BE2C (cell line): ENCODE data around the gene ARAF.

Source experiments
- DNase-seq: peaks from one replicate; pipeline ENCODE4 v3.0.0-alpha.2; 2020
- H3K27me3 ChIP-seq: fragments of 250-450 bp; sonication (Bioruptor Pico); 2 replicates; pipeline ENCODE4 v1.5.1; 2020; ENCODE audit warnings: mild to moderate bottlenecking
- H3K36me3 ChIP-seq: fragments of 250-450 bp; sonication (Bioruptor Pico); 2 replicates; pipeline ENCODE4 v1.5.1; 2020; ENCODE audit warnings: mild to moderate bottlenecking
- H3K4me1 ChIP-seq: fragments of 250-450 bp; sonication (Bioruptor Pico); 2 replicates; pipeline ENCODE4 v1.5.1; 2020
- H3K4me3 ChIP-seq: 2 replicates; pipeline ENCODE4 v1.5.1; 2011; ENCODE audit warnings: low read depth, low read length
- H3K9me3 ChIP-seq: fragments of 250-450 bp; sonication (Bioruptor Pico); 2 replicates; pipeline ENCODE4 v1.5.1; 2020
- CTCF ChIP-seq: IDR thresholded peaks from 2 replicates; pipeline ENCODE4 v1.5.1; 2012; ENCODE audit warnings: mild to moderate bottlenecking, low read depth, low read length

Gene ARAF

GRCh38 chrX:47563801-47564315 is 2.9 kb downstream of the ARAF start:
- Histone ChIP-seq H3K4me3 (no peak overlapping the region), H3K9me3 (no peaks in the 10 kb centered on the region), H3K4me1 (no peaks in the 10 kb centered on the region), H3K27me3 (no peaks in the 10 kb centered on the region), H3K36me3 (peaks cover 20% of the 10 kb centered on the region)
- TF ChIP-seq CTCF = no peak
- DNase-seq = no peak

DNA sequence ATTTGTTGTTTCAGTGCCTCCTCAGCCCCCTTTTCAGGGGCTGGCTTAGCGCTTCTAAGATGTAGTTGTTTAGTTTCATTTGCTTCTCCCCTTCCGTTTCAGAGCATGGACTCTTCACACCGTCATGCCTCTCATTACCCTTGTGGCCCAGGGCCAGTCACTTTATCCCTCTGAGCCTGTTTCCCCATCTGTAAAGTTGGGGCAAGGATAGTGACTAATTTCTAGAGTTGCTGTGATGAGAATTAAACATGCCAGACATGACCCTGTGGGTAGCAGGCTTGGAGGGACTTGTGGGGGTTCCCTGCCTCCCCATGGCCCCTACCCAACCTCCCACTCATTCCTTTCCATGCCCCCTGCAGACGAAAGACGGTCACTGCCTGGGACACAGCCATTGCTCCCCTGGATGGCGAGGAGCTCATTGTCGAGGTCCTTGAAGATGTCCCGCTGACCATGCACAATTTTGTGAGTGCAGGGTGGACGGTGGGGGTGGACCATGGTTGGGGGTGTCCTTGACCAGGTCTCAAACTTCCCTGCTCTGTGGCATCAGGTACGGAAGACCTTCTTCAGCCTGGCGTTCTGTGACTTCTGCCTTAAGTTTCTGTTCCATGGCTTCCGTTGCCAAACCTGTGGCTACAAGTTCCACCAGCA is 3.6 kb downstream of the ARAF start:
- no peak for DNase-seq
- peaks cover 20% of the 10 kb centered on the region for H3K36me3 ChIP-seq
- no peaks in the 10 kb centered on the region for H3K4me1 ChIP-seq
- H3K9me3 ChIP-seq = no peaks in the 10 kb centered on the region
- no peak for TF ChIP-seq CTCF
- no peak overlapping the region for H3K4me3 ChIP-seq
- H3K27me3 ChIP-seq = no peaks in the 10 kb centered on the region

GRCh38 chrX:47566841-47567240 is 5.8 kb downstream of the ARAF start:
- H3K9me3 ChIP-seq = no peaks in the 10 kb centered on the region
- peaks cover 20% of the 10 kb centered on the region for H3K36me3 ChIP-seq
- H3K4me1 ChIP-seq = no peaks in the 10 kb centered on the region
- H3K4me3 ChIP-seq = no peak overlapping the region
- TF ChIP-seq CTCF = no peak
- no peak for DNase-seq
- H3K27me3 ChIP-seq = no peaks in the 10 kb centered on the region

DNA sequence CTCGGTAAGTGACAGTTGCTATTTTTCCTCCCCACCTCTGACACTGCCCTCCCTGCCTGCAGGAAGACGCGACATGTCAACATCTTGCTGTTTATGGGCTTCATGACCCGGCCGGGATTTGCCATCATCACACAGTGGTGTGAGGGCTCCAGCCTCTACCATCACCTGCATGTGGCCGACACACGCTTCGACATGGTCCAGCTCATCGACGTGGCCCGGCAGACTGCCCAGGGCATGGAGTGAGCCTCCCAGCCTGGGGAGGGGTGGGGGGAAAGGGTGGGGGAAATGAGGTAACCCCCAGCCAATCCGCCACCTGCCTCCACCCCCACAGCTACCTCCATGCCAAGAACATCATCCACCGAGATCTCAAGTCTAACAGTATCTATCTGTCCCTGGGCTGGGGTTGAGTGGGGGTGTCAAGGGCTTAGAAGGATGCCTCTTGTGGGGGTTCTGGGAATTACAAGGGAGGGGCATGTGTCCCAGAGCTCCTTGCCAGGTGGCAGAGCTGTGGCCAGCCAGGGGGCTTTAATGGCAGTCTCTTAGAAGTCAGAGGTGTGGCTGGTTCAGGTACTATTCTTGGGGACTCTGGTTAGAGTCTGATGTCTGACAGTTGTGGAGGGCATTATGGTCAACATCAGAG is 7.8 kb downstream of the ARAF start:
- peak; percentile 37 for DNase-seq
- Histone ChIP-seq H3K36me3 (peaks cover 12% of the 10 kb centered on the region), H3K4me3 (no peak overlapping the region), H3K9me3 (no peaks in the 10 kb centered on the region), H3K27me3 (no peaks in the 10 kb centered on the region), H3K4me1 (no peaks in the 10 kb centered on the region)
- TF ChIP-seq CTCF = peak; percentile 42

DNA sequence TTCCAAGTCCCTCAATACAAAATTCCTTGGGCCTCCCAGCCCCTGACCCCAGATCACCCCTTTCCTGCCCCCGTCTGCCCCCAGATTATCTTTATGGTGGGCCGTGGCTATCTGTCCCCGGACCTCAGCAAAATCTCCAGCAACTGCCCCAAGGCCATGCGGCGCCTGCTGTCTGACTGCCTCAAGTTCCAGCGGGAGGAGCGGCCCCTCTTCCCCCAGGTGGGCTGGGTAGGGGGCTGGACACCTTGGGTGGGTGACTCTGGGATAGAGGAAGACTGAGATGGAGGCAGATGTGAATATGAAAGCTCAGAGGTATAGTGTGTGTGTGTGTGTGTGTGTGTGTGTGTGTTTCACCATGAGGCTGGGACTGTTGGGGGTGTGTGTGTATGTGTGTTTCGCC is 9.8 kb downstream of the ARAF start:
- Histone ChIP-seq H3K27me3 (no peaks in the 10 kb centered on the region), H3K36me3 (peaks cover 5% of the 10 kb centered on the region), H3K4me3 (no peak overlapping the region), H3K9me3 (no peaks in the 10 kb centered on the region), H3K4me1 (no peaks in the 10 kb centered on the region)
- no peak for TF ChIP-seq CTCF
- no peak for DNase-seq

DNA sequence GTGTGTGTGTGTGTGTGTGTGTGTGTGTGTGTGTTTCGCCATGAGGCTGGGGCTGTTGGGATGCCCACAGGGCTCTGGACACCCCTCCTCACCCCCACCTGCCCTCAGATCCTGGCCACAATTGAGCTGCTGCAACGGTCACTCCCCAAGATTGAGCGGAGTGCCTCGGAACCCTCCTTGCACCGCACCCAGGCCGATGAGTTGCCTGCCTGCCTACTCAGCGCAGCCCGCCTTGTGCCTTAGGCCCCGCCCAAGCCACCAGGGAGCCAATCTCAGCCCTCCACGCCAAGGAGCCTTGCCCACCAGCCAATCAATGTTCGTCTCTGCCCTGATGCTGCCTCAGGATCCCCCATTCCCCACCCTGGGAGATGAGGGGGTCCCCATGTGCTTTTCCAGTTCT is 10.2 kb downstream of the ARAF start:
- no peaks in the 10 kb centered on the region for H3K4me1 ChIP-seq
- TF ChIP-seq CTCF = no peak
- H3K9me3 ChIP-seq = no peaks in the 10 kb centered on the region
- DNase-seq = no peak
- H3K4me3 ChIP-seq = no peak overlapping the region
- peaks cover 5% of the 10 kb centered on the region for H3K36me3 ChIP-seq
- H3K27me3 ChIP-seq = no peaks in the 10 kb centered on the region
